DND-41 (cell line): ENCODE results near the gene LARP6.

Source experiments
- ATAC-seq: fragments of 200-7000 bp; cut with Tn5 transposase; 3 replicates; pipeline ENCODE4 v1.9.1; 2021; ENCODE audit warnings: low read depth; ENCODE audit not compliant: insufficient read depth
- DNase-seq: peaks from one replicate; pipeline ENCODE4 v3.0.0-alpha.2; 2020
- H2AFZ ChIP-seq: 2 replicates; pipeline ENCODE4 v1.6.0; 2012; ENCODE audit warnings: low read depth, low read length
- H3K27ac ChIP-seq: 2 replicates; pipeline ENCODE4 v1.5.1; 2012; ENCODE audit warnings: low read length, inconsistent platforms
- H3K27me3 ChIP-seq: fragments of 200-600 bp; sonication (generic); 2 replicates; pipeline ENCODE4 v1.6.0; 2012; ENCODE audit warnings: low read length, mild to moderate bottlenecking, inconsistent platforms; ENCODE audit not compliant: insufficient read depth, poor library complexity
- H3K36me3 ChIP-seq: 2 replicates; pipeline ENCODE4 v1.5.1; 2012; ENCODE audit warnings: low read length, inconsistent platforms; ENCODE audit not compliant: insufficient read depth
- H3K4me1 ChIP-seq: 2 replicates; pipeline ENCODE4 v1.5.1; 2012; ENCODE audit warnings: mild to moderate bottlenecking, low read length; ENCODE audit not compliant: insufficient read depth
- H3K4me2 ChIP-seq: 2 replicates; pipeline ENCODE4 v1.6.0; 2012; ENCODE audit warnings: mild to moderate bottlenecking, moderate library complexity, low read length, inconsistent platforms; ENCODE audit not compliant: insufficient read depth
- H3K4me3 ChIP-seq, 2 experiments: fragments of 200-600 bp in 1 of 2; shearing (Covaris generic) in 1 of 2; 2 replicates each; pipeline ENCODE4 v1.5.1; 2012 to 2016; ENCODE audit warnings: inconsistent platforms in 2 of 2, low read length in 2 of 2, mild to moderate bottlenecking in 2 of 2, low read depth in 1 of 2, moderate library complexity in 1 of 2
- H3K79me2 ChIP-seq: 2 replicates; pipeline ENCODE4 v1.6.0; 2012; ENCODE audit warnings: low read length, inconsistent platforms; ENCODE audit not compliant: insufficient read depth
- H3K9ac ChIP-seq: 2 replicates; pipeline ENCODE4 v1.6.0; 2012; ENCODE audit warnings: low read depth, mild to moderate bottlenecking, inconsistent platforms, low read length, moderate library complexity
- H3K9me3 ChIP-seq: 2 replicates; pipeline ENCODE4 v1.5.1; 2012; ENCODE audit warnings: low read length, moderate library complexity, mild to moderate bottlenecking, inconsistent platforms; ENCODE audit not compliant: insufficient read depth, severe bottlenecking
- H4K20me1 ChIP-seq: 2 replicates; pipeline ENCODE4 v1.6.0; 2012; ENCODE audit warnings: low read length; ENCODE audit not compliant: insufficient read depth
- EZH2 ChIP-seq: IDR thresholded peaks from 3 replicates; pipeline ENCODE4 v1.6.1; 2012; ENCODE audit warnings: borderline replicate concordance, low read depth, mild to moderate bottlenecking, moderate library complexity, low read length, inconsistent platforms; ENCODE audit not compliant: severe bottlenecking
- TF ChIP-seq, protein P1 (sequence below): IDR thresholded peaks from 2 replicates; pipeline ENCODE4 v1.5.1; 2012; ENCODE audit warnings: borderline replicate concordance, low read length, moderate library complexity, mild to moderate bottlenecking; ENCODE audit not compliant: poor library complexity, severe bottlenecking; ENCODE audit errors: extremely low read depth

LARP6 gene

DNA sequence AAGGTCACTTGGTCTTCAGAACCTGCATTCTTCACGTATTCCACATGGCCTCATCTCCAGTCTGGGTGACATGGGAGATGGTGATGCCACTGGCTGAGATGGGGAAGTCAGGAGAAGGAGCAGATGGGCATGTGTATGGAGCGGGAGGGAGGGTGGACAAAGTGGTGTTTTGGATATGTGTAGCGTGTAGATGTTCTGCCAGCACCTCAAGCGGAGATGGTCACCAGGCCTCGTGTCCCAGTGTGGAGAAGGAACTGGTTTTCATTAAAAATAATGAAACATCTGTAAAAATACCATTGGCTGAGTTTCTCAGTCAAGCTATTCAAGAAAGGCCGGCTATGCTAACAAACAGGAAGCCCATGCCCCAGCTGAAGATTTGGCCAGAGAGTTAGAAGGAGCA lies 26.2 kb downstream of the LARP6 start:
- no peak overlapping the region for H3K4me3 ChIP-seq
- H3K4me1 ChIP-seq, result peaks cover 12% of the 10 kb centered on the region
- TF ChIP-seq EZH2, result no peak
- H2AFZ ChIP-seq, result no peak overlapping the region
- no peak overlapping the region for H3K27ac ChIP-seq
- no peak overlapping the region for H3K4me2 ChIP-seq
- H3K9ac ChIP-seq, result no peak overlapping the region
- no peaks in the 10 kb centered on the region for H3K9me3 ChIP-seq
- no peaks in the 10 kb centered on the region for H3K36me3 ChIP-seq
- ATAC-seq, result no peak
- no peak for DNase-seq
- H4K20me1 ChIP-seq, result no peaks in the 10 kb centered on the region
- H3K27me3 ChIP-seq, result no peaks in the 10 kb centered on the region
- H3K79me2 ChIP-seq, result no peaks in the 10 kb centered on the region

- H3K9ac ChIP-seq, result no peak overlapping the region
- H3K27me3 ChIP-seq, result no peaks in the 10 kb centered on the region
- H3K4me3 ChIP-seq, result no peak overlapping the region
- no peak overlapping the region; the same call in 1 of the 2 replicates for H3K27ac ChIP-seq
- peak overlapping the region; percentile 39; the same call in 1 of the 2 replicates for H2AFZ ChIP-seq
- H4K20me1 ChIP-seq, result no peaks in the 10 kb centered on the region
- H3K9me3 ChIP-seq, result no peaks in the 10 kb centered on the region
- DNase-seq, result no peak
- no peak for ATAC-seq
- H3K36me3 ChIP-seq, result no peaks in the 10 kb centered on the region
- peaks cover 12% of the 10 kb centered on the region for H3K4me1 ChIP-seq
- no peak overlapping the region; the same call in 1 of the 2 replicates for H3K4me2 ChIP-seq
- no peaks in the 10 kb centered on the region for H3K79me2 ChIP-seq
- TF ChIP-seq EZH2, result no peak
- TF ChIP-seq, protein P1, sequence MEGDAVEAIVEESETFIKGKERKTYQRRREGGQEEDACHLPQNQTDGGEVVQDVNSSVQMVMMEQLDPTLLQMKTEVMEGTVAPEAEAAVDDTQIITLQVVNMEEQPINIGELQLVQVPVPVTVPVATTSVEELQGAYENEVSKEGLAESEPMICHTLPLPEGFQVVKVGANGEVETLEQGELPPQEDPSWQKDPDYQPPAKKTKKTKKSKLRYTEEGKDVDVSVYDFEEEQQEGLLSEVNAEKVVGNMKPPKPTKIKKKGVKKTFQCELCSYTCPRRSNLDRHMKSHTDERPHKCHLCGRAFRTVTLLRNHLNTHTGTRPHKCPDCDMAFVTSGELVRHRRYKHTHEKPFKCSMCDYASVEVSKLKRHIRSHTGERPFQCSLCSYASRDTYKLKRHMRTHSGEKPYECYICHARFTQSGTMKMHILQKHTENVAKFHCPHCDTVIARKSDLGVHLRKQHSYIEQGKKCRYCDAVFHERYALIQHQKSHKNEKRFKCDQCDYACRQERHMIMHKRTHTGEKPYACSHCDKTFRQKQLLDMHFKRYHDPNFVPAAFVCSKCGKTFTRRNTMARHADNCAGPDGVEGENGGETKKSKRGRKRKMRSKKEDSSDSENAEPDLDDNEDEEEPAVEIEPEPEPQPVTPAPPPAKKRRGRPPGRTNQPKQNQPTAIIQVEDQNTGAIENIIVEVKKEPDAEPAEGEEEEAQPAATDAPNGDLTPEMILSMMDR, result no peak
These were observed 27.3 kb downstream of the LARP6 start for GRCh38 chr15:70826634-70827033.

DNA sequence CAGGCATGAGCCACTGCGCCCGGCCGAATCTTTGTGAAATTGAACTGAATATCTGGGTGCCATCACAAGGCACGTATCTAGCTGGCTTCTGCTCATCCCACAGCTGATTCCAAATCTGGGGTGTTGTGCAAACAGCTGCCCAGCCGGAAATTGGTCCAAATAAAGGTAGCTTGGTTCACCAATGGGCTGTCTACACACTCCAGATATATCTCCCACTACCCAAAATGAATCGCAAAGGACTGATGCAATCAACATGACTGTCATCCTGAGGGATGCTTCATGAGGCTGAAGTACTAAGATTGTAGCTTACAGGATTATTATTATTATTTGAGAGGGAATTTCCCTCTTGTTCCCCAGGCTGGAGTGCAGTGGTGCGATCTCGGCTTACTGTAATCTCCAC lies 28.1 kb downstream of the LARP6 start:
- Histone ChIP-seq H3K4me1 (peaks cover 12% of the 10 kb centered on the region), H3K36me3 (no peaks in the 10 kb centered on the region), H3K79me2 (no peaks in the 10 kb centered on the region), H3K27me3 (no peaks in the 10 kb centered on the region), H4K20me1 (no peaks in the 10 kb centered on the region), H3K27ac (no peak overlapping the region), H3K9me3 (no peaks in the 10 kb centered on the region), H3K4me2 (no peak overlapping the region), H3K4me3 (no peak overlapping the region), H2AFZ (no peak overlapping the region), H3K9ac (no peak overlapping the region)
- no peak for ATAC-seq
- no peak for DNase-seq
- TF ChIP-seq, protein P1, result no peak
- no peak for TF ChIP-seq EZH2

DNA sequence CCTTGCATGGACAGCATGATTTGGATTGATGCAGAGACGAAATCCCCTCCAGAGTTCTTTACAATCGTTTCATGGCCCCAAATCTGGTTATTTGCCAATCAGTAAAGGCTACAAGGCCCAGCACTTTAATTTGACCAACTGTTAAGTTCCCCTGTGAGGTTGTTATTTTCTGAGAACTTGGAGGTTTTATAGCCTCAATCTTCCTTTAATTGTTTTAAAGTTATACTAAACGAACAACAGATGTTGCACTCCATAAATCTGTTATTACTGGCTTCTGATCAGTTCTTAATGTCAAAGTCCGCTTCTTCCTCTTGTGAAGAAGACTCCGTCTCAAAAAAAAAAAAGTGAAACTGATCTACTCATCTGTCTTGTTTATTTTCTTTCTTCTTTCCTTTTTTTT lies 30.8 kb downstream of the LARP6 start:
- H3K4me1 ChIP-seq, result peaks cover 12% of the 10 kb centered on the region
- no peaks in the 10 kb centered on the region for H3K27me3 ChIP-seq
- TF ChIP-seq, protein P1, result no peak
- no peak for TF ChIP-seq EZH2
- H3K9ac ChIP-seq, result no peak overlapping the region
- no peaks in the 10 kb centered on the region for H3K36me3 ChIP-seq
- no peak overlapping the region for H3K27ac ChIP-seq
- DNase-seq (no peak), ATAC-seq (no peak)
- H2AFZ ChIP-seq, result no peak overlapping the region
- no peaks in the 10 kb centered on the region for H3K79me2 ChIP-seq
- no peak overlapping the region for H3K4me2 ChIP-seq
- H3K4me3 ChIP-seq, result no peak overlapping the region
- no peaks in the 10 kb centered on the region for H3K9me3 ChIP-seq
- no peaks in the 10 kb centered on the region for H4K20me1 ChIP-seq
